ENCODE data around the gene ITGB3. TPM values are rescaled to one million over a fixed set of nuclear protein-coding genes. Genes with fewer than 3 reads are reported as not detected.

The ITGB3 gene
- total RNA-seq, 1 donor, result 22.0 TPM

- DNase-seq (ENCODE audit: low read depth), result peak; percentile 64
- H3K4me3 ChIP-seq (ENCODE audit: low read depth, low read length), result no peak overlapping the region
- TF ChIP-seq, protein P1, sequence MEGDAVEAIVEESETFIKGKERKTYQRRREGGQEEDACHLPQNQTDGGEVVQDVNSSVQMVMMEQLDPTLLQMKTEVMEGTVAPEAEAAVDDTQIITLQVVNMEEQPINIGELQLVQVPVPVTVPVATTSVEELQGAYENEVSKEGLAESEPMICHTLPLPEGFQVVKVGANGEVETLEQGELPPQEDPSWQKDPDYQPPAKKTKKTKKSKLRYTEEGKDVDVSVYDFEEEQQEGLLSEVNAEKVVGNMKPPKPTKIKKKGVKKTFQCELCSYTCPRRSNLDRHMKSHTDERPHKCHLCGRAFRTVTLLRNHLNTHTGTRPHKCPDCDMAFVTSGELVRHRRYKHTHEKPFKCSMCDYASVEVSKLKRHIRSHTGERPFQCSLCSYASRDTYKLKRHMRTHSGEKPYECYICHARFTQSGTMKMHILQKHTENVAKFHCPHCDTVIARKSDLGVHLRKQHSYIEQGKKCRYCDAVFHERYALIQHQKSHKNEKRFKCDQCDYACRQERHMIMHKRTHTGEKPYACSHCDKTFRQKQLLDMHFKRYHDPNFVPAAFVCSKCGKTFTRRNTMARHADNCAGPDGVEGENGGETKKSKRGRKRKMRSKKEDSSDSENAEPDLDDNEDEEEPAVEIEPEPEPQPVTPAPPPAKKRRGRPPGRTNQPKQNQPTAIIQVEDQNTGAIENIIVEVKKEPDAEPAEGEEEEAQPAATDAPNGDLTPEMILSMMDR (IDR thresholded peaks at IDR 0.05; ENCODE audit: insufficient read depth, low read length), result no peak
These were observed 35.0 kb downstream of the ITGB3 start for GRCh38 chr17:47288531-47289116.

- no peak overlapping the region for H3K4me3 ChIP-seq (ENCODE audit: low read depth, low read length)
- DNase-seq (ENCODE audit: low read depth), result no peak
- TF ChIP-seq, protein P1 (IDR thresholded peaks at IDR 0.05; ENCODE audit: insufficient read depth, low read length), result no peak
These were observed 35.7 kb downstream of the ITGB3 start for GRCh38 chr17:47289302-47289701.

DNA sequence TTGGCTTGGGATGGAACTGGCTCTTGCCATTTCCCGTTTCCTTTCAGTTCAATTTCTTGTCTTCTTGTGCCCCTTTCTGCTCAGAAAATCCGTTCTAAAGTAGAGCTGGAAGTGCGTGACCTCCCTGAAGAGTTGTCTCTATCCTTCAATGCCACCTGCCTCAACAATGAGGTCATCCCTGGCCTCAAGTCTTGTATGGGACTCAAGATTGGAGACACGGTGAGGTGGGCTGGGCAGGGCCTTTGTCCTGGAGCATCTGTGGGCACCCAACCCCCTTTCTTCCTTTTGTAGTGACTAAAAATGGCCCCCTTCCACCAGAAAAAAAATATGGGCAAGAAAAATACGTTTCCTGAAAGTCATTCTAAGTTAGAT lies 37.2 kb downstream of the ITGB3 start:
- TF ChIP-seq, protein P1 (IDR thresholded peaks at IDR 0.05; ENCODE audit: insufficient read depth, low read length), result no peak
- no peak for DNase-seq (ENCODE audit: low read depth)
- no peak overlapping the region for H3K4me3 ChIP-seq (ENCODE audit: low read depth, low read length)

- no peak for DNase-seq (ENCODE audit: low read depth)
These were observed 37.7 kb downstream of the ITGB3 start for GRCh38 chr17:47291242-47291873.

GRCh38 chr17:47292206-47292605 lies 38.6 kb downstream of the ITGB3 start:
- TF ChIP-seq, protein P1 (IDR thresholded peaks at IDR 0.05; ENCODE audit: insufficient read depth, low read length), result no peak
- H3K4me3 ChIP-seq (ENCODE audit: low read depth, low read length), result no peak overlapping the region
- DNase-seq (ENCODE audit: low read depth), result no peak

More at GRCh38 chr17:47291242-47291873, 37.7 kb downstream of the ITGB3 start:
- TF ChIP-seq, protein P1 (IDR thresholded peaks at IDR 0.05; ENCODE audit: insufficient read depth, low read length), result no peak
- no peak overlapping the region for H3K4me3 ChIP-seq (ENCODE audit: low read depth, low read length)

DNA sequence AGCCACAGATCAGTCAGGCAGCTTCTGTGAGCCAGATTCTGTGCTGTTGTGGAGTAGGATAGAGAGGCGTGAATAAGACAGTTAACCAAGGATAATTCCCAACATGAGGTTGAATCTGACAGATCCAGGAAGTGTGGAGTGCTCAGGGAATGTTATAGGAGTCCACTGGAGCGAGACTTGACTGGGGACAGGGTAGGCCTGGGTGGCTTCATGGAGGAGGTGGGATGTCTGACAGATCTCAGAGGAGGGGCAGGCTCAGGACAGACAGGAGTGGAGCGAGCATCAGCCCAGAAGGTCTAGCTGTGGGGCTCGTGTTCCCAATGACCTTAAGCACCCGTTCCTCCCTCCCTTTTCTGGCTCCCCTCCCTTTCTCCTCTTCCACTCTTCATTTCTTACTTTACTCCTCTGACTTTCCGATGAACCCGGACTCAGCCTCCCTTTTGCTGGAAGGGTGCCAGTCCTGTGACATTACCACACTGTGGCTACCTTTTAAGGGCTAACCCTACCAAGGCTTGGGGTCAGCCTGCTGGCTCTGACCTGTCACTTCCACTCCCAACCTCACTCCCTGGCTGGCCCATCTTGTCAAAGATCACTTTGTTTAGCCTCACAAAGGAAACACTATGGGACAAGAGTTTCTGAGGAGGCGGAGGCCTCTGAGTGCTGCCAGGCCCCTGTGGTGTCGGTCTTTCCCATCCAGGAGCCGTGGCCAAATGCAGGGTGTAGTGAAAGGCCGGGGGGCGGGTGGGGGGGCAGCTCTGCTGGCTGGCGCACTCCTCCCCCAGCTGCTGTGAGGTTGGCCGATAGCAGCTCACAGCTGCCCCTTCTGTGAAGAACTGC lies 41.6 kb downstream of the ITGB3 start:
- no peak overlapping the region for H3K4me3 ChIP-seq (ENCODE audit: low read depth, low read length)
- TF ChIP-seq, protein P1 (IDR thresholded peaks at IDR 0.05; ENCODE audit: insufficient read depth, low read length), result no peak
- DNase-seq (ENCODE audit: low read depth), result no peak
